GM19023 (cell line): ENCODE results near the gene SMOC1.

Source experiments
- ATAC-seq: cut with Tn5 transposase; IDR thresholded peaks from one replicate; pipeline ENCODE4 v1.9.1; 2021; ENCODE audit warnings: mild to moderate bottlenecking, moderate library complexity; ENCODE audit not compliant: unreplicated experiment

The SMOC1 gene

GRCh38 chr14:70005281-70005805, 126.1 kb downstream of the SMOC1 start:
- no peak for ATAC-seq

DNA sequence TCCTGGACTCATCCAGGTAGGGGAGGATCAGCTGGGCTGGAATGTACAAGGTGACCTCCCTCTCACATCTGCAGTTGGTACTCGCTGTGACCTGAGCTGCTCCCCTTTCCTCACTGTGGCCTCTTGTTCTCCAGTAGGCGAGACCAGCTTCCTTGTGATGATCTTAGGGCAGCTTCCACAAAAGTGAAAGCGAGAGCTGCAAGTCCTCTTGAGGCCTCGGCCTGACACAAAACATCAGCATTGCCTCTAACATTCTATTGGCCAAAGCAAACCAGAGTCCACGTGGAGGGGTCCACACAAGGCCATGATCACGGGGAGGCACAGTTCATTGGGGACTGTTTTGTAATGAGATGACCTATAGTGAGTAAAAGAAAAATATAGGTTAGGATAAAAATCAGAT, 127.5 kb downstream of the SMOC1 start:
- ATAC-seq = no peak

DNA sequence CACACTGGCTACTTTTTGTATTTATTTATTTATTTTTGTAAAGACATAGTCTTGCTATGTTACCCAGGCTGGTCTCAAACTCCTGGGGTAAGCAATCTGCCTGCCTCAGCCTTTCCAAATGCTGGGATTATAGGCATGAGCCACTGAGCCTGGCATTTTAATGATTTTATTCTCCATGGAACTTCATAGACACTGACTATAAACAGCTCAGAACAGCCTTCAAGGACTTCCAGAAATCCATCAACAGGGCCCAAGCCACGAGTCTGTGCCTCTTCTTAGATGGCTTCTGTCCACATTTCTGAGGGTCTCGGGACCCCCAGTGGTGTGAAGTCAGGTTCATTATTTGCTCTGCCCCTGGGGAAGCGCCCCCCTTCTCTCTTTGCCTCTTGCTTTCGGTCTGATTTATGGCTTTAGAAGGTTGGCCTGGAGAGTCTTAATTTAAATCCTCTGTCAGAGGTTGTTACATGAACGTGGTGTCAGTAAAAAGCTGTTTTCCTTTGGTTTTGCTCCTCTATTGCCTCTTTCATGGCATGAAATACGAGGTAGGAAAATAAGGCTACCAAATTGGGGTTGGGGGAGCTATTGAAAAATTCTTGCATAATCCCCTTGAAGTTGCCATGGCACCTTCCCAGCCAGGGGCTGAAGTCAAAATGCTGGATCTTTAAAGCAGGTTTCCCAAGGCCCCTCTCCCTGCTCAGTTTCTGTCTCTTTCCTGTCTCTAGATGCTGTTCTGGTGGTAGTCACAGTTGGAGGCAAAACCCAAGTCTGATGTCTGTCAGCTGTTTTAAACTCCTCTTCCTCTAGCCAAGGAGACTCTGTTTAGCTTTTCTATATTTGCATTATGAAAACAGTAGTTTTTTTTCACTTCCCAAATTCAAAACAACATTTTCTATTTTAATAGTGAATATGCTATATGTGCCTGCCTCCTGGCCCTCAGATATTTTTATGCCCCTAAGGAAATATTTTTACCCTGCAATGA, 129.4 kb downstream of the SMOC1 start:
- no peak for ATAC-seq

- ATAC-seq = no peak
Observed at GRCh38 chr14:70009961-70010360, 130.7 kb downstream of the SMOC1 start.

GRCh38 chr14:70011098-70011497, 131.9 kb downstream of the SMOC1 start:
- ATAC-seq = no peak

DNA sequence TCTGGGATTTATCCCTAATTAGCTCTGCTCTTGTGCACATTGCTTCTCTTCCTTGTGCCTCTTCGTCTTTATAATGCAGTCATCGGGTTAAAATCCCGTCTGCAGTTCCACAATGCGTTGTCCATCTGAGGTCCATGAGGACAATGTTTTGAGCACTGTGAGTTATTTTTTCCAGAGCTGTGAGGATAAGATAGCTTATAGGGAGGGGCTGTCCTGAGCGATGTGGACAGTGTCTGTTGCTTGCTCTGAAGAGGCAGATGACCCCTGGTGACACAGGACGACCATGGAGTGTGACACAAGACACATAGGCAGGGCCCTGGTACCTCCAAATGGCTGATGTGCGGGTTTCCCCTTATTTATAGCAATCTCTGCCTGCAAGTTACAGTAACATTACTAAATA, 132.5 kb downstream of the SMOC1 start:
- ATAC-seq = no peak

- no peak for ATAC-seq
Observed at GRCh38 chr14:70013271-70013873, 134.2 kb downstream of the SMOC1 start.

DNA sequence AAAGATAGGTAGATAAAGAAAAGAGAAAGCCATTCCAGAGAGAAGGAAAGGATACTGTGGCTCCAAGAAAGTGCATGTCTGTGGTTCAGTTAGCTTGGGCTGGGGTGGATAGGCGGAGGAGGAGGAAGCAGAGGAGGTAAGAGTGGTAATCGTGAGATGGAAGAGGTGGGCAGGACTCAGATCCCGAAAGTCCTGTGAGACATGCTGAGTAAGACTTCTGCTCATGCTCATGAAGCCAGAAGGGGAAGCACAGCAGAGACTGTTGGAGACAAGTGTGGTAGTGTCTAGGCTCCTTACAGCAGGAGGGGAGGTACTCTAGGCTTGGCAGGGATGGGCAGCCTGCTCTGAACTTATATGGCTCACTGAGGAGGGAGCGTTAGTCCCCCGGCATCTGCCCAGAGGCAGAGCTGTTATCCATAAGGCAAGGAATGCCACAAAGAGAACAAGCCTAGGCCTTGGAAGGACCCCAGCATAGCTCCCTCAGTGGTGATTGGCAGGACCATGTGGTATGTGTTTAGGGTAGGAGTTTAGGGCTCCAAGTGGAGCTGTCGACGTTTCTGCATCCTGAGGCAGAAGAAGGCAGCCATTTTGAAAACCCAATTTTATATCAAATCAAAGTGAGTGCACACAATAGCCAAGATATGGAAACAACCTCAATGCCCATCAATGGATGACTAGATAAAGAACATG, 135.3 kb downstream of the SMOC1 start:
- ATAC-seq = no peak

DNA sequence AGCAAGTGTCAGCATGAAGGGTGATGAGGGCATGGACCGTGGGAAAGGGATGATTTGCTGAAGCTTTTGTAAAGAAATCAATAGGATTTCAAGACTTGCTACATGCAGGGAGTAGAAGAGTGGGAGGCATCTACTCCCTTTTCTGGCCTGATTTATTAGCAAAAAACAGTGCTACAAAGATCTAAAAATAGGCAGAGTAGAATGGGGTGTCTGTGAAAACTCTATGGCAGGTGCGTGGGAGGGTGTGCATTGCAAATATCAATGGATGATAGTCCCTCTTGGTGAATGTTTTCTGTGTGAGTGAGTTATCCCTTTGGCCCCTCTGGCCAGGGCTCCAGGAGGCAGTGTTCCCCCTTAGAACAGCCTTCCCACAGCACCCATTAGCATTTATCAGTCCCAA, 139.0 kb downstream of the SMOC1 start:
- no peak for ATAC-seq

- ATAC-seq = peak; percentile 71
Observed at GRCh38 chr14:70018713-70019211, 139.5 kb downstream of the SMOC1 start.

DNA sequence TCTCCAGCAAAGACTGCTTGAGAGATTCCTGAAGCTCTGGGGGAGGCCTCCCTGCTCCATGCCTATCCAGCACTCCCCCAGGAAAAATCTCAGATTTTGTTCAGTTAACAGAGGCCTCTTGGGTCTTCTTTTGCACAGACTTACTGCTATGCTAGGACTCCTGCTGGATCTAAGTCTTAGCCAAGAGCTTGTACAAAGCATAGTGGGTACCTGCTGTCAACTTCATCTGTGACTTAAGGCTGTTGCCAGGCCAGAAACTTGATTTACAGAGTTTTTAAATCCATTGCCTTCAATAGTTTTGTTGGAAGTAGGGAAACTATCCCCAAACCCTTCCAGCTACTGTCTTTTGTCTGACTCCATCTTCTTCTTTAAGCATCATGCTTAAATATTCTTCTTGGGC, 140.5 kb downstream of the SMOC1 start:
- no peak for ATAC-seq

DNA sequence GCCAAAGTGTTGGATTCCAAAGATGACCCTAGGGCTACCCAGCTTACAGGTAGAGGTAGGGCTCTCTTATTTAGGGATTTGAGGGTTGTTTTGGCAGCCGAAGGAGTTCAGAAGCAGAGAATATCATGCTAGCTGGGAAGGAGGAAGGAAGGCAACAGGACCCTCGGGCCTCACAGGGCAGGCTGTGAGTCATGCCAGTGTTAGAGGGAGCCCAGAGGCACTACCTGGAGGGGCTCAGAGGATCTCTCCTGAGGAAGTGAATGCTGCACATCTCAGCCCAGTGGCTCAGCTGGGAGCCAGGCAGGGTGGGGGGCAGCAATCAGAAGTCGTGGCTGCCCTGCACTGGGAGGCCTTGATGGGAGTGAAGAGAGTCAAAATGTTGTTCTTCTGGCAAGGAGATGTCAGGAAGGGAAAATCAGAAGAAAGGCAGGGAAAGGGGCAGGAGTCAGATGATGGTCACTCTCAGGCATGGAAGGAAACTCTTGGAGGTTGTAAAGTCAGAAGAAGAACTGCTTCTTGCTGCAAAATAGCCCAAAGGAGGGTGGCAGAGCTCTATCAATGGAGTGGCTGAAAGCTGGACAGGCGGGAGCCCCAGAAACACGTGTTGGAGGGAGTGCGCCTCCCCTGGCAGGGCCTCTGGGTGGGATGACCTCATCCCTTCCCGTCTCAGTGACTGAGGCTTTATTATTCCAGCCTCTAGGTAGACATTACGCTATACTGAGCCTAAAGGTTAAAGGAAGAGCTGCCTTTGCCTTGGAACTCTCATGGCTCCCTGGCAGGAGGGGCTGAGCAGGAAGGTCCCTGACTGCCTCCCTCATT, 141.3 kb downstream of the SMOC1 start:
- no peak for ATAC-seq

DNA sequence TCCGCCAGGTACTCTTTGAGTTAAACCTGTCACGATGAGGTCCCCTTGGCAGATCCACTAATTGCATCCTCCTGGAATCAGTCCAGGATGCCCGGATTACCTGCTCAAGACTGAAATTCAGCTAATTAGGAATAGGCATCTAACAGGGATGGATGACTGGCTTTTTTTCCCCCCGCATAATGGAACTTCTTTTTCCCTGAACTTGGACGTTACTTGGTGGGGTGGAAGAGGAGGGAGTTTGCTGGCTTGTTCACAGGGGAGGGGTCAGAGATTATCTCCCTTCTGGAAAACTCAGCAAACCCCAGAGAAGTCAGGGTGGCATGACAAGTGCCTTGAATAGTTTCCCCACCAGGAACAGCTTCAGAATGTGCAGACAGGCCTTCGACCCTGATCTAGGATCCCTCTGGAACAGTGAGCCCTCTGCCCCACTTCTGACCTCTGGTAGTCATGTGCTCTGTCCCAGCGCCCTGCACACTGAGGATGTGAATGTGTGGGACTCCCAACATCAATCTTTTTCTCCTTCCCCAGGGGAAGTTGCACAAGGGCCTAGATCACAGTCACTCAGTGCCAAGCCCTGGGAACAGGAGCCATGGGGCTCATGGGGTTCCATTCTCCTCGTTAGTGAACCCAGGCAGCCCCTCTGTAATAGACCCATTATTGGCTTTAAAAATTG, 142.5 kb downstream of the SMOC1 start:
- no peak for ATAC-seq

GRCh38 chr14:70022771-70023445, 143.7 kb downstream of the SMOC1 start:
- ATAC-seq = no peak

GRCh38 chr14:70023871-70024270, 144.7 kb downstream of the SMOC1 start:
- ATAC-seq = no peak

- ATAC-seq = peak; percentile 73
Observed at GRCh38 chr14:70027785-70028428, 148.7 kb downstream of the SMOC1 start.

DNA sequence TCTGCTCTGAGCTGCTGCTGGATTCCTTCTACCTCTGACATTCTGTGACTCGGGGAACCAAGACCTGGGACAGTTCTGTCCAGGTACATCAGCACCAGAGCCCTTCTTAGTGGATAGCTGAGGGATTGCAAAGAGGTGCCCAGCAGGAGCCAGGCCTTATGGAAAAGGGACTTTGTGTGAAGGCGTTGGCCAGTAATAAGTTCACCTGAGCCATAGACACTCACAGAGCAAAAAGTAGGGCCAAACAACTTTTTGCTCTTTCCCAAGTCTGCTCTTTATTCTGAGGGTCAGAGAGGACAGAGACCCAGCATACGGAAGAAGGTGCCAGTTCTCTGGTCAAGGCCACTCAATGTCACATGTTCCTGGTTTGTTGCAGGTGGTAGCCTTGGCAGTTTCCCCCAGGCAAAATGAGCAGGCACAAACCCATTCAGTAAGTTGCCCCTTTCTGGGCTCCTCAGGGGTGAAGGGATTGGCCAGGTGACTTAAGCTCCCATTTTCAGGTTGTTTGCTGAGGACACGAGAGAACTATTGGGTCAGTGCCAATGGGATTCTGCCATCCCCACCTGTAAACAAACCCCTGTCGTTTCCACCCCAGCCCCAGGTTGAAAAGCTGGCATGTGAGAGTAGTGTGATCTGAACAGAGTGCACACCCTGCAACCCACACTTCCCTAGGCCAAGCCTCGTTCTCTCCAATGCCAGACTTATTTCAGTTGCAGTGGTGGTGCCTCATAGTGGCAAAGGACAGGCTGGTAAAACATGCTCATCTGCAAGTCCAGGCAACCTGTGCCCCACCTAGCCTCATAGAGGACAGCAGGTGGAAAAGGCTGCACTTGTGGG, 150.3 kb downstream of the SMOC1 start:
- ATAC-seq = no peak

DNA sequence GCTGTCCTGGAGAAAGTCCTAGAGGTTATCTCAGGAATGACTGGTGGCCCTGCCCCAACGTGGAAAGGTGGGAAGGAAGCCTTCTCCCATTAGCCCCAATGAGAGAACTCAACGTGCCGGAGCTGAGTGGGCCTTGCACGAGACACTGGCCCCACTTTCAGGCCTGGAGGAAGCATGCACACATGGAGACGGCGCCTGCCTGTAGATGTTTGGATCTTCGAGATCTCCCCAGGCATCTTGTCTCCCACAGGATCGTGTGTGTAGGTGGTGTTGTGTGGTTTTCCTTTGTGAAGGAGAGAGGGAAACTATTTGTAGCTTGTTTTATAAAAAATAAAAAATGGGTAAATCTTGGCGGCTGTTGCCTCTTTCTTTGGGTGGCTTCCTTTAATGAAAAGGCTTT, 152.8 kb downstream of the SMOC1 start:
- no peak for ATAC-seq
